Left forelimb (tissue), 1 donor: Measurements from ENCODE around the gene KCNJ2.

Source experiments
- DNase-seq: peaks from one replicate; pipeline ENCODE4 v3.0.0-alpha.2; 2018; ENCODE audit warnings: low spot score

The KCNJ2 gene

GRCh38 chr17:70205401-70205800 is 36.1 kb downstream of the KCNJ2 start:
- no peak for DNase-seq

GRCh38 chr17:70206361-70207010 is 37.2 kb downstream of the KCNJ2 start:
- DNase-seq, result no peak

DNA sequence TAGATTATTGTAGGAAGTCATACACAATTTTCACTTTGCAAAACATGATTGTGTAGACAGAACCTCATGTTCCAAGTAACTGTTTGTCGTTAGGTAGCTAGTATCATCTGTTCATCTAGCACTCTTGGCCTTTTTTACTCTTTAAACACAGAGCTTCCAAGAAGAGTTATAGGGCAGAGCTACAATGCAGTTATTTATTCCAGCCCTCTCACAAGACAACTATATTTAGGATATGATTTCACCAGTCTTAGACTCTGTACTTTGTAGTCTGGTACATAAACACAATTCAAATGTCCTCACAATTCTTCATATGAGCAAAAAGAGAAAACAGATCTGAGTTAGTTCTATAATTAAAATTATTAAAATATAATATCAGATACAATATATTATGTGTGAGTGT is 37.9 kb downstream of the KCNJ2 start:
- no peak for DNase-seq

- no peak for DNase-seq
Measured at GRCh38 chr17:70208080-70208794, 38.9 kb downstream of the KCNJ2 start.

- DNase-seq, result no peak
Measured at GRCh38 chr17:70208825-70209555, 39.7 kb downstream of the KCNJ2 start.

DNA sequence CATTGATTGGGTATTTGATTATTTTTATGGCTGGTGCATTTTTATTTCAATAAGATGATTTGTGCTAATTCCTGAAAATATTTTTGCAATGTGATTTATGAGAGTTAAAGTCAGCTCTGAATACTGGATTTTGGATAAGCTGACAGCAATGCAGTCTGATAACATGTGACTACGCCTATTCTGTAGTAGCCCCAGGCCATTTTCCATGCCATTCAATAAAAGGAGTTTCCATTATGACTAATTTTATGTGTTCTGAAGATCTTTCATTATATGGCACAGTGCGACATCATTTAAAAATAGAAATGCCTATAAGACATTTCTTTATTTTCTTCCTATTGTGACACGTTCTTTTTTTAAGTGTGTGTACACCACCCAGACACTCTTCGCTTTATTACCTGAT is 46.3 kb downstream of the KCNJ2 start:
- DNase-seq, result no peak

DNA sequence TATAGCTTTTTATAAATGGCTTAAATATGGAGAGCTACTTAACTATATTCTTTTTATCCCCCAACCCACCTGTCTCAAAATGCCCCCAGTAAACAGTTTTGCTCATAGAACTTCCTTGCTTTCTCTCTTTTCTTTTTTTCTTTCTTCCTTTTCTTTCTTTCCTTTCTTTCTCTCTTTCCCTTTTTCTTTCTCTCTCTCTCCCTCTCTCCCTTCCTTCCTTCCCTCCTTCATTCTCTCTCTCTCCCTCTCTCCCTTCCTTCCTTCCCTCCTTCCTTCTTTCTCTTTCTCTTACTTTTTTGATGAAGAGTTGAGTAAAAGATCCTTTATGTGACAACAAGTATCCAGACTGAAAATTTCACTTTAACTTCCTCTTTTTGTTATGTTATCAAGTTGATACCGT is 48.2 kb downstream of the KCNJ2 start:
- no peak for DNase-seq

GRCh38 chr17:70225276-70225675 is 55.9 kb downstream of the KCNJ2 start:
- DNase-seq, result no peak
